A549 (cell line): ENCODE measurements around the gene DDX55. TPM values are rescaled to one million over a fixed set of nuclear protein-coding genes. Genes with fewer than 3 reads are reported as not detected.

Source experiments
- ATAC-seq, 2 experiments: fragments of 200-7000 bp in 1 of 2; fragments of >200 bp in 1 of 2; cut with Nextera tagmentation in 1 of 2; cut with Tn5 transposase in 1 of 2; 3 replicates each; pipeline versions ENCODE4 v1.8.0 to v1.9.1; 2018 to 2020; ENCODE audit warnings: mild to moderate bottlenecking in 1 of 2, moderate library complexity in 1 of 2
- CTCF ChIA-PET: fragments of 300-600 bp; sonication (Branson Sonifier 250); formaldehyde crosslinking; extraction: SDS; loops from one replicate; lab custom pipeline; 2021; ENCODE audit warnings: antibody characterized with exemption, inconsistent platforms; lab: Yijun Ruan, JAX
- POLR2A ChIA-PET: fragments of 350-600 bp; formaldehyde crosslinking; extraction: SDS; loops from one replicate; lab custom pipeline; 2021; ENCODE audit warnings: antibody characterized with exemption, inconsistent platforms; lab: Yijun Ruan, JAX
- DNase-seq, 2 experiments: peaks; one replicate each; pipeline versions ENCODE4 v3.0.0 to v3.0.0-alpha.2; 2011 to 2016; ENCODE audit warnings: low read depth in 1 of 2, low spot score in 1 of 2
- FAIRE-seq: peaks from 2 replicates; lab custom pipeline; 2011; peaks lifted over from hg19 to GRCh38; lab: Jason Lieb, UNC
- H3K27ac ChIP-seq, 2 experiments: fragments of >200 bp; sonication (Bioruptor Twin); formaldehyde crosslinking; 3 replicates each; pipeline ENCODE4 v1.5.1; 2016 to 2017
- H3K4me1 ChIP-seq: fragments of >200 bp; sonication (Bioruptor Twin); formaldehyde crosslinking; 3 replicates; pipeline ENCODE4 v1.6.1; 2016
- H3K4me2 ChIP-seq: fragments of >200 bp; sonication (Bioruptor Twin); formaldehyde crosslinking; 3 replicates; pipeline ENCODE4 v1.6.1; 2016
- H3K4me3 ChIP-seq: fragments of >200 bp; sonication (Bioruptor Twin); formaldehyde crosslinking; 3 replicates; pipeline ENCODE4 v1.5.1; 2016
- H3K9me3 ChIP-seq: fragments of >200 bp; sonication (Bioruptor Twin); formaldehyde crosslinking; 3 replicates; pipeline ENCODE4 v1.6.1; 2016
- CEBPB ChIP-seq, 2 experiments: fragments of >200 bp in 1 of 2; sonication (Bioruptor Twin) in 1 of 2; formaldehyde crosslinking in 1 of 2; IDR thresholded peaks; 2 replicates each; pipeline ENCODE4 v1.6.1; 2012 to 2016
- CHD4 ChIP-seq: fragments of 200-600 bp; sonication (generic); IDR thresholded peaks from 2 replicates; pipeline ENCODE4 v1.6.1; 2016; ENCODE audit warnings: antibody characterized with exemption, mild to moderate bottlenecking, borderline replicate concordance
- EHF ChIP-seq: fragments of 250-450 bp; sonication (Bioruptor Pico); IDR thresholded peaks from 2 replicates; pipeline ENCODE4 v1.5.0; 2020; ENCODE audit warnings: mild to moderate bottlenecking
- EHMT2 ChIP-seq: fragments of 200-600 bp; sonication (generic); IDR thresholded peaks from 2 replicates; pipeline ENCODE4 v1.6.1; 2016; ENCODE audit warnings: antibody characterized with exemption, low read depth, mild to moderate bottlenecking, moderate library complexity
- FOSB ChIP-seq: fragments of 250-450 bp; sonication (Bioruptor Pico); IDR thresholded peaks from 2 replicates; pipeline ENCODE4 v1.5.0; 2020; ENCODE audit warnings: mild to moderate bottlenecking, moderate library complexity
- FOSL2 ChIP-seq, 2 experiments: fragments of 450-650 bp in 1 of 2; fragments of >200 bp in 1 of 2; sonication (Bioruptor Twin) in 1 of 2; formaldehyde crosslinking; IDR thresholded peaks; 2 replicates each; pipeline versions ENCODE4 v1.5.0 to v1.6.1; 2016 to 2020; ENCODE audit warnings: mild to moderate bottlenecking in 1 of 2, moderate library complexity in 1 of 2
- FOXS1 ChIP-seq: fragments of 250-450 bp; sonication (Bioruptor Pico); IDR thresholded peaks from 2 replicates; pipeline ENCODE4 v1.5.0; 2020; ENCODE audit warnings: mild to moderate bottlenecking, moderate library complexity
- HEYL ChIP-seq: fragments of 250-450 bp; sonication (Bioruptor Pico); IDR thresholded peaks from 2 replicates; pipeline ENCODE4 v1.8.0; 2021; ENCODE audit warnings: mild to moderate bottlenecking, moderate library complexity
- HOXA7 ChIP-seq: fragments of 250-450 bp; sonication (Bioruptor Pico); IDR thresholded peaks from 2 replicates; pipeline ENCODE4 v1.5.0; 2020; ENCODE audit warnings: mild to moderate bottlenecking, moderate library complexity
- JUN ChIP-seq, 2 experiments: fragments of >200 bp; sonication (Bioruptor Twin); formaldehyde crosslinking; IDR thresholded peaks; 2 replicates in 1 of 2; 3 replicates in 1 of 2; pipeline ENCODE4 v1.6.1; 2016 to 2017
- JUNB ChIP-seq: fragments of >200 bp; sonication (Bioruptor Twin); formaldehyde crosslinking; IDR thresholded peaks from 2 replicates; pipeline ENCODE4 v1.6.1; 2016
- KDM5A ChIP-seq: fragments of 200-600 bp; sonication (generic); IDR thresholded peaks from 2 replicates; pipeline ENCODE4 v1.6.1; 2016; ENCODE audit warnings: antibody characterized with exemption, mild to moderate bottlenecking
- NFE2L2 ChIP-seq: fragments of 150-350 bp; conservative IDR thresholded peaks from 2 replicates; pipeline ENCODE4 v1.6.1; 2014; ENCODE audit warnings: low read length
- POLR2A ChIP-seq: IDR thresholded peaks from 2 replicates; pipeline ENCODE4 v1.6.1; 2012; ENCODE audit warnings: mild to moderate bottlenecking, low read length
- RAD21 ChIP-seq, 2 experiments: fragments of >200 bp in 1 of 2; sonication (Bioruptor Twin) in 1 of 2; formaldehyde crosslinking in 1 of 2; IDR thresholded peaks in 1 of 2; conservative IDR thresholded peaks in 1 of 2; 2 replicates in 1 of 2; 3 replicates in 1 of 2; pipeline ENCODE4 v1.6.1; 2012 to 2018; ENCODE audit warnings: inconsistent platforms in 1 of 2
- RARB ChIP-seq: fragments of 250-450 bp; sonication (Bioruptor Pico); IDR thresholded peaks from 2 replicates; pipeline ENCODE4 v1.8.0; 2021; ENCODE audit warnings: mild to moderate bottlenecking, moderate library complexity
- RCOR1 ChIP-seq: fragments of 150-350 bp; IDR thresholded peaks from 2 replicates; pipeline ENCODE4 v1.6.1; 2014; ENCODE audit warnings: antibody characterized with exemption, low read length, low read depth
- RFX5 ChIP-seq: fragments of 450-650 bp; IDR thresholded peaks from 2 replicates; pipeline ENCODE4 v1.7.1; 2014; ENCODE audit warnings: antibody characterized with exemption, mild to moderate bottlenecking, moderate library complexity
- SMC3 ChIP-seq: fragments of >200 bp; sonication (Bioruptor Twin); formaldehyde crosslinking; IDR thresholded peaks from 3 replicates; pipeline ENCODE4 v1.6.1; 2018; ENCODE audit warnings: inconsistent platforms
- SREBF2 ChIP-seq: fragments of 450-650 bp; IDR thresholded peaks from 2 replicates; pipeline ENCODE4 v1.6.1; 2014; ENCODE audit warnings: mild to moderate bottlenecking, moderate library complexity
- TFCP2L1 ChIP-seq: fragments of 250-450 bp; sonication (Bioruptor Pico); IDR thresholded peaks from 2 replicates; pipeline ENCODE4 v1.5.0; 2021; ENCODE audit warnings: mild to moderate bottlenecking
- ZFP36 ChIP-seq: fragments of 450-650 bp; IDR thresholded peaks from 2 replicates; pipeline ENCODE4 v1.6.1; 2014; ENCODE audit warnings: borderline replicate concordance; ENCODE audit not compliant: partially characterized antibody
- ZNF302 ChIP-seq: fragments of 250-450 bp; sonication (Bioruptor Pico); IDR thresholded peaks from 2 replicates; pipeline ENCODE4 v1.9.0; 2021; ENCODE audit warnings: inconsistent platforms, mild to moderate bottlenecking, moderate library complexity
- ZSCAN20 ChIP-seq: fragments of 250-450 bp; sonication (Bioruptor Pico); IDR thresholded peaks from 2 replicates; pipeline ENCODE4 v1.8.0; 2022; ENCODE audit warnings: mild to moderate bottlenecking, moderate library complexity
- WGBS: methylation state at CpG from one replicate; pipeline ENCODE4 v1.1.6; 2017; ENCODE audit errors: missing lambda C conversion rate; 5-methylcytosine and 5-hydroxymethylcytosine counted together
- polyA plus RNA-seq, 4 experiments: library from polyadenylated mRNA; depleted of rRNA in 3 of 4; stranded (reverse); fragments of >200 nt; fragmentation: RNase III in 1 of 4; extraction: RNeasy Plus Mini Kit Qiagen cat#74134 plus additional on column Dnase treatment in 1 of 4; gene quantifications; 2 replicates in 3 of 4; 3 replicates in 1 of 4; pipeline ENCODE4 v1.2.3, GENCODE V29; 2011 to 2017
- TF ChIP-seq, protein P1 (sequence below): fragments of 250-450 bp; sonication (Bioruptor Pico); IDR thresholded peaks from 2 replicates; pipeline ENCODE4 v1.5.0; 2020; ENCODE audit warnings: low read depth, mild to moderate bottlenecking, moderate library complexity
- TF ChIP-seq, protein P2 (sequence below): fragments of 200-600 bp; sonication (generic); IDR thresholded peaks from 2 replicates; pipeline ENCODE4 v1.6.1; 2016; ENCODE audit warnings: antibody characterized with exemption, mild to moderate bottlenecking, moderate library complexity
- TF ChIP-seq, protein P3 (sequence below): fragments of >200 bp; sonication (Bioruptor Twin); formaldehyde crosslinking; IDR thresholded peaks from 3 replicates; pipeline ENCODE4 v1.6.1; 2016
- TF ChIP-seq, protein P4 (sequence below): fragments of 250-450 bp; sonication (Bioruptor Pico); IDR thresholded peaks from 2 replicates; pipeline ENCODE4 v1.5.0; 2021; ENCODE audit warnings: mild to moderate bottlenecking, moderate library complexity, borderline replicate concordance
- TF ChIP-seq, protein P5 (sequence below): IDR thresholded peaks from 2 replicates; pipeline ENCODE4 v1.6.1; 2012; ENCODE audit warnings: low read depth, borderline replicate concordance

Gene DDX55
- polyA plus RNA-seq, 2 of the 4 experiments (the other 2 are of a cell fraction): 37.5 to 63.4 TPM

DNA sequence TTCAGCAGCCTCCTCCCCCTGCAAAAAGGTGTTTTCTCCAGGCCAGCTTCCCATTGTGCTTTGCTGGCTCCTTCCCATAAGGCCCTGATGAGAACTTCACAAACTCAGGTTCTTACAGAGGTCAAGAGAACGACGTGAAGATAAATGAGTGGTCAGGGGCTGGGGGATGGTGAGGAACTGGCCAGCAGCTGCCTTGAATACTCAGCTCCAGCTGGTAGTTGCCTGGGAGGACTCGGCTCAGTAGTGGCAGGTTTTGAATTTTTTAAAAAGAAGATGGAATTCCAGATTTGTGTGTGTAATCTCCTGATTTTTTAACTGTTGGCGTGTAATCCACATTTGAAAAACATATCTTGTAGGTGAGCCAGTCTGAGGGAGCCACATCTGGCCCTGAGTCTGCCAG, 5.9 kb downstream of the DDX55 start:
- ATAC-seq (no peak), FAIRE-seq (no peak), DNase-seq (no peak)
- H3K9me3 ChIP-seq: no peaks in the 10 kb centered on the region
- no peak overlapping the region for H3K27ac ChIP-seq
- H3K4me3 ChIP-seq: no peak overlapping the region
- H3K4me1 ChIP-seq: peaks cover 12% of the 10 kb centered on the region; the same call in 1 of the 3 replicates
- 95% methylated on average over 4 of the region's 4 CpGs for WGBS
- no peak overlapping the region for H3K4me2 ChIP-seq
- ChIA-PET CTCF (interaction anchor here (1.3 kb wide), 1 partner anchor 11 kb away, joined by 4 read pairs; no protein-coding TSS in a partner anchor), POLR2A (no interaction called here)
- TF ChIP-seq ZFP36: no peak
- TF ChIP-seq NFE2L2: no peak
- no peak for TF ChIP-seq SMC3
- TF ChIP-seq POLR2A: no peak
- no peak for TF ChIP-seq CEBPB (IDR thresholded peaks at IDR 0.05)
- no peak for TF ChIP-seq ZNF302 (CRISPR knock-in tag)
- no peak for TF ChIP-seq RAD21 (conservative IDR thresholded peaks at IDR 0.05 in 1 of 2, IDR thresholded peaks at IDR 0.05 in 1 of 2)
- TF ChIP-seq, protein P1, sequence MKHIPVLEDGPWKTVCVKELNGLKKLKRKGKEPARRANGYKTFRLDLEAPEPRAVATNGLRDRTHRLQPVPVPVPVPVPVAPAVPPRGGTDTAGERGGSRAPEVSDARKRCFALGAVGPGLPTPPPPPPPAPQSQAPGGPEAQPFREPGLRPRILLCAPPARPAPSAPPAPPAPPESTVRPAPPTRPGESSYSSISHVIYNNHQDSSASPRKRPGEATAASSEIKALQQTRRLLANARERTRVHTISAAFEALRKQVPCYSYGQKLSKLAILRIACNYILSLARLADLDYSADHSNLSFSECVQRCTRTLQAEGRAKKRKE (CRISPR knock-in tag): no peak
- TF ChIP-seq HEYL: no peak
- TF ChIP-seq FOSL2 (IDR thresholded peaks at IDR 0.05): no peak
- TF ChIP-seq FOSL2 (CRISPR knock-in tag; IDR thresholded peaks at IDR 0.05): no peak
- TF ChIP-seq, protein P2, sequence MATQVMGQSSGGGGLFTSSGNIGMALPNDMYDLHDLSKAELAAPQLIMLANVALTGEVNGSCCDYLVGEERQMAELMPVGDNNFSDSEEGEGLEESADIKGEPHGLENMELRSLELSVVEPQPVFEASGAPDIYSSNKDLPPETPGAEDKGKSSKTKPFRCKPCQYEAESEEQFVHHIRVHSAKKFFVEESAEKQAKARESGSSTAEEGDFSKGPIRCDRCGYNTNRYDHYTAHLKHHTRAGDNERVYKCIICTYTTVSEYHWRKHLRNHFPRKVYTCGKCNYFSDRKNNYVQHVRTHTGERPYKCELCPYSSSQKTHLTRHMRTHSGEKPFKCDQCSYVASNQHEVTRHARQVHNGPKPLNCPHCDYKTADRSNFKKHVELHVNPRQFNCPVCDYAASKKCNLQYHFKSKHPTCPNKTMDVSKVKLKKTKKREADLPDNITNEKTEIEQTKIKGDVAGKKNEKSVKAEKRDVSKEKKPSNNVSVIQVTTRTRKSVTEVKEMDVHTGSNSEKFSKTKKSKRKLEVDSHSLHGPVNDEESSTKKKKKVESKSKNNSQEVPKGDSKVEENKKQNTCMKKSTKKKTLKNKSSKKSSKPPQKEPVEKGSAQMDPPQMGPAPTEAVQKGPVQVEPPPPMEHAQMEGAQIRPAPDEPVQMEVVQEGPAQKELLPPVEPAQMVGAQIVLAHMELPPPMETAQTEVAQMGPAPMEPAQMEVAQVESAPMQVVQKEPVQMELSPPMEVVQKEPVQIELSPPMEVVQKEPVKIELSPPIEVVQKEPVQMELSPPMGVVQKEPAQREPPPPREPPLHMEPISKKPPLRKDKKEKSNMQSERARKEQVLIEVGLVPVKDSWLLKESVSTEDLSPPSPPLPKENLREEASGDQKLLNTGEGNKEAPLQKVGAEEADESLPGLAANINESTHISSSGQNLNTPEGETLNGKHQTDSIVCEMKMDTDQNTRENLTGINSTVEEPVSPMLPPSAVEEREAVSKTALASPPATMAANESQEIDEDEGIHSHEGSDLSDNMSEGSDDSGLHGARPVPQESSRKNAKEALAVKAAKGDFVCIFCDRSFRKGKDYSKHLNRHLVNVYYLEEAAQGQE: no peak
- no peak for TF ChIP-seq RARB (CRISPR knock-in tag)
- TF ChIP-seq EHF (CRISPR knock-in tag): no peak
- TF ChIP-seq TFCP2L1 (CRISPR knock-in tag): no peak
- TF ChIP-seq HOXA7: no peak
- TF ChIP-seq RFX5: no peak
- TF ChIP-seq EHMT2: no peak
- TF ChIP-seq FOXS1 (CRISPR knock-in tag): no peak
- TF ChIP-seq CHD4: no peak

DNA sequence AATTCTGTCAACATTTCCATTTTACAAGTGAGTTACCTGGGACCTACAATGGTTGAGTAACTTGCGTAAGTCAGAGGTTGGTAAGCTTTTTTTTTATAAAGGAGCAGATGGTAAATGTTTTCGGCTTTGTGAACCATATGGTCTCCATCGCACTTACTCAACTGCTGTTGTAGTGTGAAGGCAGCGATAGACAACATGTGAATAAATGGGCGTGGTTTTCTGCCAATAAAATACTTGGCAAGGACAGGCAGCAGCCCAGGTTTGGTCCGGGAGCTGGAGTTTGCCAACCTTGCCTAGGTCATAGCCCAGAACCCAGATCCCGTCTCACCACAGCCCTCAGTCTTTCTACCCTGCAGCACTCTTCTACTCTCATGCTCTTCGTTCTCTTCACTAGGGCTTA, 6.3 kb downstream of the DDX55 start:
- CTCF ChIA-PET: interaction anchor here (1.3 kb wide), 1 partner anchor 11 kb away, joined by 4 read pairs; no protein-coding TSS in a partner anchor
- FAIRE-seq (no peak), ATAC-seq (no peak), DNase-seq (no peak)
- H3K27ac ChIP-seq: no peak overlapping the region
- no peak overlapping the region for H3K4me2 ChIP-seq
- 93% methylated on average over 8 of the region's 8 CpGs for WGBS
- H3K9me3 ChIP-seq: no peaks in the 10 kb centered on the region
- no peak overlapping the region for H3K4me3 ChIP-seq
- H3K4me1 ChIP-seq: peaks cover 10% of the 10 kb centered on the region; the same call in 1 of the 3 replicates
- POLR2A ChIA-PET: no interaction called here
- no peak for TF ChIP-seq JUN (IDR thresholded peaks at IDR 0.05)
- TF ChIP-seq, protein P3, sequence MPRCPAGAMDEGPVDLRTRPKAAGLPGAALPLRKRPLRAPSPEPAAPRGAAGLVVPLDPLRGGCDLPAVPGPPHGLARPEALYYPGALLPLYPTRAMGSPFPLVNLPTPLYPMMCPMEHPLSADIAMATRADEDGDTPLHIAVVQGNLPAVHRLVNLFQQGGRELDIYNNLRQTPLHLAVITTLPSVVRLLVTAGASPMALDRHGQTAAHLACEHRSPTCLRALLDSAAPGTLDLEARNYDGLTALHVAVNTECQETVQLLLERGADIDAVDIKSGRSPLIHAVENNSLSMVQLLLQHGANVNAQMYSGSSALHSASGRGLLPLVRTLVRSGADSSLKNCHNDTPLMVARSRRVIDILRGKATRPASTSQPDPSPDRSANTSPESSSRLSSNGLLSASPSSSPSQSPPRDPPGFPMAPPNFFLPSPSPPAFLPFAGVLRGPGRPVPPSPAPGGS: no peak
- TF ChIP-seq KDM5A: no peak
- no peak for TF ChIP-seq SREBF2
- no peak for TF ChIP-seq JUNB
- TF ChIP-seq, protein P4, sequence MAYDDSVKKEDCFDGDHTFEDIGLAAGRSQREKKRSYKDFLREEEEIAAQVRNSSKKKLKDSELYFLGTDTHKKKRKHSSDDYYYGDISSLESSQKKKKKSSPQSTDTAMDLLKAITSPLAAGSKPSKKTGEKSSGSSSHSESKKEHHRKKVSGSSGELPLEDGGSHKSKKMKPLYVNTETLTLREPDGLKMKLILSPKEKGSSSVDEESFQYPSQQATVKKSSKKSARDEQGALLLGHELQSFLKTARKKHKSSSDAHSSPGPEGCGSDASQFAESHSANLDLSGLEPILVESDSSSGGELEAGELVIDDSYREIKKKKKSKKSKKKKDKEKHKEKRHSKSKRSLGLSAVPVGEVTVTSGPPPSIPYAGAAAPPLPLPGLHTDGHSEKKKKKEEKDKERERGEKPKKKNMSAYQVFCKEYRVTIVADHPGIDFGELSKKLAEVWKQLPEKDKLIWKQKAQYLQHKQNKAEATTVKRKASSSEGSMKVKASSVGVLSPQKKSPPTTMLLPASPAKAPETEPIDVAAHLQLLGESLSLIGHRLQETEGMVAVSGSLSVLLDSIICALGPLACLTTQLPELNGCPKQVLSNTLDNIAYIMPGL (CRISPR knock-in tag): no peak
- no peak for TF ChIP-seq EHF (CRISPR knock-in tag)
- no peak for TF ChIP-seq RCOR1
- no peak for TF ChIP-seq RFX5
- TF ChIP-seq, protein P5, sequence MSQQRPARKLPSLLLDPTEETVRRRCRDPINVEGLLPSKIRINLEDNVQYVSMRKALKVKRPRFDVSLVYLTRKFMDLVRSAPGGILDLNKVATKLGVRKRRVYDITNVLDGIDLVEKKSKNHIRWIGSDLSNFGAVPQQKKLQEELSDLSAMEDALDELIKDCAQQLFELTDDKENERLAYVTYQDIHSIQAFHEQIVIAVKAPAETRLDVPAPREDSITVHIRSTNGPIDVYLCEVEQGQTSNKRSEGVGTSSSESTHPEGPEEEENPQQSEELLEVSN: no peak
- TF ChIP-seq RARB (CRISPR knock-in tag): no peak
- no peak for TF ChIP-seq ZSCAN20 (CRISPR knock-in tag)
- no peak for TF ChIP-seq FOSB (CRISPR knock-in tag)
- TF ChIP-seq FOXS1 (CRISPR knock-in tag): no peak
